B cell (primary cell): ENCODE data around the gene KMT2C. TPM values are rescaled to one million over a fixed set of nuclear protein-coding genes. Genes with fewer than 3 reads are reported as not detected.

Experiments
- ATAC-seq: fragments of 200-7000 bp; cut with Tn5 transposase; one replicate; pipeline ENCODE4 v1.10.0; 2021; ENCODE audit warnings: low read depth, mild to moderate bottlenecking, moderate number of reproducible peaks, moderate library complexity
- CTCF ChIA-PET: fragments of 350-600 bp; sonication (Branson Sonifier 250); formaldehyde crosslinking; loops from one replicate; lab custom pipeline; 2021; ENCODE audit warnings: antibody characterized with exemption, inconsistent platforms; lab: Charles Lee
- POLR2A ChIA-PET: fragments of 350-600 bp; sonication (Branson Sonifier 250); formaldehyde crosslinking; loops from one replicate; lab custom pipeline; 2021; ENCODE audit warnings: antibody characterized with exemption; lab: Charles Lee
- DNase-seq: peaks from one replicate; pipeline ENCODE4 v3.0.0; 2013
- H2AFZ ChIP-seq: 2 replicates; pipeline ENCODE4 v1.6.1; 2012; ENCODE audit warnings: mild to moderate bottlenecking, low read depth, low read length; ENCODE audit not compliant: insufficient read depth, poor library complexity, severe bottlenecking
- H3K27ac ChIP-seq, 2 donors: 1 replicate in 1 of 2; 2 replicates in 1 of 2; pipeline ENCODE4 v1.5.1; 2012 to 2013; ENCODE audit warnings: low read length in 2 of 2, mild to moderate bottlenecking in 2 of 2, moderate library complexity in 1 of 2
- H3K27me3 ChIP-seq, 4 experiments: fragments of 200-600 bp in 1 of 4; sonication (generic) in 1 of 4; replicated peaks in 1 of 4; 1 replicate in 2 of 4; 2 replicates in 2 of 4; pipeline versions ENCODE4 v1.6.1 to v1.7.0; 2013 to 2016; ENCODE audit warnings: low read length in 3 of 4, mild to moderate bottlenecking in 2 of 4, mixed read lengths in 1 of 4, moderate library complexity in 1 of 4; ENCODE audit not compliant: insufficient read depth in 4 of 4, control insufficient read depth in 3 of 4; ENCODE audit errors: control extremely low read depth in 1 of 4
- H3K36me3 ChIP-seq, 2 experiments: replicated peaks in 1 of 2; 1 replicate in 1 of 2; 2 replicates in 1 of 2; pipeline versions ENCODE4 v1.6.1 to v1.7.1; 2013; ENCODE audit warnings: low read length in 1 of 2; ENCODE audit not compliant: insufficient read depth in 2 of 2, control insufficient read depth in 1 of 2; ENCODE audit errors: control extremely low read depth in 1 of 2, extremely low read depth in 1 of 2
- H3K4me1 ChIP-seq, 2 donors: fragments of 200-600 bp in 1 of 2; sonication (generic) in 1 of 2; 1 replicate in 1 of 2; 2 replicates in 1 of 2; pipeline versions ENCODE4 v1.5.1 to v1.6.1; 2013 to 2017; ENCODE audit warnings: low read length in 2 of 2; ENCODE audit not compliant: control insufficient read depth in 2 of 2, insufficient read depth in 2 of 2
- H3K4me2 ChIP-seq: replicated peaks from 2 replicates; pipeline ENCODE3; 2012; ENCODE audit warnings: mild to moderate bottlenecking, low read depth, low read length; ENCODE audit not compliant: poor library complexity, severe bottlenecking
- H3K4me3 ChIP-seq, 5 experiments: fragments of 200-600 bp in 1 of 5; sonication (generic) in 1 of 5; 1 replicate in 3 of 5; 2 replicates in 2 of 5; pipeline versions ENCODE4 v1.5.1 to v1.7.0; 2011 to 2016; ENCODE audit warnings: low read length in 4 of 5, mild to moderate bottlenecking in 4 of 5, low read depth in 2 of 5, control low read depth in 1 of 5, moderate library complexity in 1 of 5; ENCODE audit not compliant: insufficient read depth in 1 of 5; ENCODE audit errors: control extremely low read depth in 1 of 5, extremely low read depth in 1 of 5
- H3K79me2 ChIP-seq: fragments of 200-600 bp; sonication (generic); one replicate; pipeline ENCODE4 v1.6.0; 2016; ENCODE audit warnings: low read length; ENCODE audit not compliant: control insufficient read depth, insufficient read depth
- H3K9ac ChIP-seq: fragments of 200-600 bp; sonication (generic); 2 replicates; pipeline ENCODE4 v1.6.1; 2017; ENCODE audit warnings: mild to moderate bottlenecking, low read length, moderate library complexity
- H3K9me3 ChIP-seq, 3 donors: one replicate each; pipeline versions ENCODE4 v1.6.1 to v1.7.1; 2013; ENCODE audit warnings: low read length in 2 of 3; ENCODE audit not compliant: control insufficient read depth in 2 of 3, insufficient read depth in 1 of 3; ENCODE audit errors: control extremely low read depth in 1 of 3
- H4K20me1 ChIP-seq: 2 replicates; pipeline ENCODE4 v1.6.0; 2012; ENCODE audit warnings: mild to moderate bottlenecking, low read length; ENCODE audit not compliant: insufficient read depth, control insufficient read depth, poor library complexity, severe bottlenecking
- H3K27ac Mint-ChIP-seq: one replicate; pipeline ENCODE4 v1.8.0; 2021; ENCODE audit warnings: mixed read lengths
- H3K27me3 Mint-ChIP-seq: one replicate; pipeline ENCODE4 v1.8.0; 2021; ENCODE audit warnings: mixed read lengths
- H3K4me1 Mint-ChIP-seq: one replicate; pipeline ENCODE4 v1.8.0; 2021; ENCODE audit warnings: mixed read lengths
- H3K4me3 Mint-ChIP-seq: one replicate; pipeline ENCODE4 v1.8.0; 2021; ENCODE audit warnings: mixed read lengths
- H3K9me3 Mint-ChIP-seq: one replicate; pipeline ENCODE4 v1.8.0; 2022; ENCODE audit warnings: mixed read lengths; ENCODE audit not compliant: insufficient read depth
- CTCF ChIP-seq: fragments of 200-600 bp; IDR thresholded peaks from one replicate; pipeline ENCODE4 v1.8.0; 2022; ENCODE audit warnings: antibody characterized with exemption, mild to moderate bottlenecking
- EZH2 ChIP-seq: IDR thresholded peaks from 2 replicates; pipeline ENCODE4 v1.6.1; 2012; ENCODE audit warnings: borderline replicate concordance, low read depth, mild to moderate bottlenecking, moderate library complexity, low read length; ENCODE audit not compliant: insufficient read depth, poor library complexity, severe bottlenecking
- WGBS: methylation state at CpG from one replicate; pipeline ENCODE4 v1.1.5; 2013; ENCODE audit warnings: missing lambda C conversion rate; ENCODE audit not compliant: insufficient coverage; 5-methylcytosine and 5-hydroxymethylcytosine counted together
- intact Hi-C: fragments of 100-400 bp; cut with micrococcal nuclease; formaldehyde crosslinking; loops from one replicate; pipeline ENCODE4 v1.10.0; 2022
- polyA plus RNA-seq: library from polyadenylated mRNA; depleted of rRNA; stranded (reverse); fragments of >200 nt; gene quantifications from 2 replicates; pipeline ENCODE4 v1.2.3, GENCODE V29; 2012
- total RNA-seq, 2 donors: library from RNA; stranded (reverse); fragments of 120-200 nt in 1 of 2; gene quantifications; 1 replicate in 1 of 2; 2 replicates in 1 of 2; pipeline versions ENCODE4 v1.2.3 to v1.2.4, GENCODE V29; 2013 to 2022

Gene KMT2C
- total and polyA plus RNA-seq, 2 donors (not counting 1 experiment from before 2014, with no cell fraction given) = 14.9 to 171 TPM

GRCh38 chr7:152112829-152113228, 323.0 kb downstream of the KMT2C start:
- no peaks in the 10 kb centered on the region for H3K4me1 ChIP-seq
- H2AFZ ChIP-seq = no peak overlapping the region
- no peak overlapping the region for H3K27ac Mint-ChIP-seq
- H3K4me3 Mint-ChIP-seq = no peak overlapping the region
- CTCF ChIA-PET = no interaction called here
- intact Hi-C loops = no loop called here
- H3K27me3 ChIP-seq = no peaks in the 10 kb centered on the region
- H3K27ac ChIP-seq = no peak overlapping the region
- H3K9me3 ChIP-seq = no peaks in the 10 kb centered on the region
- H3K9ac ChIP-seq = no peak overlapping the region
- no peak for TF ChIP-seq EZH2
- no peak for TF ChIP-seq CTCF
- H4K20me1 ChIP-seq = no peaks in the 10 kb centered on the region
- H3K79me2 ChIP-seq = no peaks in the 10 kb centered on the region
- no peaks in the 10 kb centered on the region for H3K27me3 Mint-ChIP-seq
- POLR2A ChIA-PET = no interaction called here
- H3K36me3 ChIP-seq = peaks cover 1 to 19% of the 10 kb centered on the region in 2 experiments
- H3K4me1 Mint-ChIP-seq = no peaks in the 10 kb centered on the region
- H3K4me3 ChIP-seq = no peak overlapping the region
- H3K4me2 ChIP-seq = no peak overlapping the region
- no peaks in the 10 kb centered on the region for H3K9me3 Mint-ChIP-seq
- no peak for ATAC-seq
- DNase-seq = no peak

GRCh38 chr7:152108359-152108758, 327.4 kb downstream of the KMT2C start:
- Histone ChIP-seq H2AFZ (no peak overlapping the region), H3K4me2 (no peak overlapping the region), H3K27me3 (no peaks in the 10 kb centered on the region), H3K36me3 (peaks cover 0 to 4% of the 10 kb centered on the region in 2 experiments), H3K4me1 (no peaks in the 10 kb centered on the region), H3K9ac (no peak overlapping the region), H3K4me3 (no peak overlapping the region), H4K20me1 (no peaks in the 10 kb centered on the region), H3K27ac (no peak overlapping the region), H3K79me2 (no peaks in the 10 kb centered on the region), H3K9me3 (no peaks in the 10 kb centered on the region)
- 100% methylated on average over 2 of the region's 7 CpGs for WGBS
- Mint-ChIP-seq H3K4me3 (no peak overlapping the region), H3K27me3 (no peaks in the 10 kb centered on the region), H3K27ac (no peak overlapping the region), H3K9me3 (no peaks in the 10 kb centered on the region), H3K4me1 (no peaks in the 10 kb centered on the region)
- intact Hi-C loops = no loop called here
- DNase-seq (no peak), ATAC-seq (no peak)
- CTCF ChIA-PET = no interaction called here
- TF ChIP-seq CTCF (no peak), EZH2 (no peak)
- POLR2A ChIA-PET = no interaction called here
